OCI-LY1 (cell line): ENCODE data around the gene EIF1B.

ENCODE experiments used
- H2AFZ ChIP-seq: fragments of 200-600 bp; sonication (generic), shearing (Covaris generic); 2 replicates; pipeline ENCODE4 v1.6.0; 2014; ENCODE audit warnings: antibody characterized with exemption, mild to moderate bottlenecking, low read length
- H3F3A ChIP-seq: fragments of 200-600 bp; sonication (generic), shearing (Covaris generic); 2 replicates; pipeline ENCODE4 v1.6.0; 2014; ENCODE audit warnings: mild to moderate bottlenecking, antibody characterized with exemption, low read length, moderate library complexity; ENCODE audit not compliant: insufficient read depth
- H3K27ac ChIP-seq: fragments of 200-600 bp; sonication (generic); 2 replicates; pipeline ENCODE4 v1.5.1; 2014; ENCODE audit warnings: low read length, mixed run types, mild to moderate bottlenecking, low read depth; ENCODE audit not compliant: poor library complexity, severe bottlenecking
- H3K27me3 ChIP-seq: fragments of 200-600 bp; sonication (generic); 2 replicates; pipeline ENCODE4 v1.6.0; 2014; ENCODE audit warnings: antibody characterized with exemption, mild to moderate bottlenecking, low read length, moderate library complexity; ENCODE audit not compliant: insufficient read depth
- H3K36me3 ChIP-seq: fragments of 200-600 bp; sonication (generic); 2 replicates; pipeline ENCODE4 v1.6.1; 2014; ENCODE audit warnings: mild to moderate bottlenecking, antibody characterized with exemption, low read length, moderate library complexity, mixed read lengths; ENCODE audit not compliant: insufficient read depth
- H3K4me1 ChIP-seq: fragments of 200-600 bp; sonication (generic); 2 replicates; pipeline ENCODE4 v1.5.1; 2014; ENCODE audit warnings: mild to moderate bottlenecking, low read length, moderate library complexity; ENCODE audit not compliant: insufficient read depth, severe bottlenecking
- H3K4me2 ChIP-seq: fragments of 200-600 bp; sonication (generic), shearing (Covaris generic); 2 replicates; pipeline ENCODE4 v1.6.1; 2014; ENCODE audit warnings: low read length
- H3K4me3 ChIP-seq: fragments of 200-600 bp; sonication (generic); 2 replicates; pipeline ENCODE4 v1.5.1; 2014; ENCODE audit warnings: low read length, low read depth, mild to moderate bottlenecking, mixed read lengths; ENCODE audit not compliant: poor library complexity, severe bottlenecking
- H3K79me2 ChIP-seq: fragments of 200-600 bp; shearing (Covaris generic); 2 replicates; pipeline ENCODE4 v1.6.1; 2016; ENCODE audit warnings: mixed run types, low read length, mixed read lengths; ENCODE audit not compliant: insufficient read depth
- H3K9ac ChIP-seq: fragments of 200-600 bp; sonication (generic), shearing (Covaris generic); 2 replicates; pipeline ENCODE4 v1.6.1; 2014; ENCODE audit warnings: mild to moderate bottlenecking, low read length, mixed read lengths
- H3K9me2 ChIP-seq: fragments of 200-600 bp; sonication (generic), shearing (Covaris generic); 2 replicates; pipeline ENCODE4 v1.6.1; 2014; ENCODE audit warnings: low read depth, mild to moderate bottlenecking, low read length, mixed read lengths
- H3K9me3 ChIP-seq: fragments of 200-600 bp; shearing (Covaris generic); 2 replicates; pipeline ENCODE4 v1.6.1; 2014; ENCODE audit warnings: low read length, mixed read lengths
- H4K20me1 ChIP-seq: fragments of 200-600 bp; sonication (generic), shearing (Covaris generic); 2 replicates; pipeline ENCODE4 v1.6.0; 2016; ENCODE audit warnings: mild to moderate bottlenecking, low read length; ENCODE audit not compliant: insufficient read depth
- CTCF ChIP-seq: fragments of 200-600 bp; sonication (generic), shearing (Covaris generic); IDR thresholded peaks from 2 replicates; pipeline ENCODE4 v1.5.1; 2017; ENCODE audit warnings: mild to moderate bottlenecking, antibody characterized with exemption, low read length, moderate library complexity, mixed read lengths
- EZH2 ChIP-seq: fragments of 200-600 bp; sonication (generic), shearing (Covaris generic); IDR thresholded peaks from 2 replicates; pipeline ENCODE4 v1.8.0; 2017; ENCODE audit warnings: borderline replicate concordance, mixed run types, mild to moderate bottlenecking, antibody characterized with exemption, low read length, moderate library complexity, mixed read lengths

EIF1B gene

GRCh38 chr3:40324621-40325020 is 15.1 kb downstream of the EIF1B start:
- no peak for TF ChIP-seq CTCF
- TF ChIP-seq EZH2, result no peak
- H2AFZ ChIP-seq, result no peak overlapping the region
- no peaks in the 10 kb centered on the region for H3K79me2 ChIP-seq
- no peak overlapping the region for H3K4me2 ChIP-seq
- no peaks in the 10 kb centered on the region for H3K36me3 ChIP-seq
- H3K27ac ChIP-seq, result no peak overlapping the region
- H3K4me1 ChIP-seq, result peaks cover 9% of the 10 kb centered on the region
- no peaks in the 10 kb centered on the region for H3K27me3 ChIP-seq
- no peaks in the 10 kb centered on the region for H3F3A ChIP-seq
- no peak overlapping the region for H3K4me3 ChIP-seq
- no peaks in the 10 kb centered on the region for H3K9me2 ChIP-seq
- H3K9ac ChIP-seq, result no peak overlapping the region
- H4K20me1 ChIP-seq, result no peaks in the 10 kb centered on the region
- no peaks in the 10 kb centered on the region for H3K9me3 ChIP-seq

- no peak overlapping the region for H3K4me2 ChIP-seq
- no peak overlapping the region for H2AFZ ChIP-seq
- H3F3A ChIP-seq, result no peaks in the 10 kb centered on the region
- H3K79me2 ChIP-seq, result no peaks in the 10 kb centered on the region
- H4K20me1 ChIP-seq, result no peaks in the 10 kb centered on the region
- H3K4me1 ChIP-seq, result peaks cover 9% of the 10 kb centered on the region
- no peaks in the 10 kb centered on the region for H3K9me3 ChIP-seq
- H3K27ac ChIP-seq, result no peak overlapping the region
- no peaks in the 10 kb centered on the region for H3K9me2 ChIP-seq
- no peaks in the 10 kb centered on the region for H3K27me3 ChIP-seq
- no peaks in the 10 kb centered on the region for H3K36me3 ChIP-seq
- TF ChIP-seq CTCF (no peak), EZH2 (no peak)
- no peak overlapping the region for H3K4me3 ChIP-seq
- no peak overlapping the region for H3K9ac ChIP-seq
Observed at GRCh38 chr3:40325465-40325864, 16.0 kb downstream of the EIF1B start.

DNA sequence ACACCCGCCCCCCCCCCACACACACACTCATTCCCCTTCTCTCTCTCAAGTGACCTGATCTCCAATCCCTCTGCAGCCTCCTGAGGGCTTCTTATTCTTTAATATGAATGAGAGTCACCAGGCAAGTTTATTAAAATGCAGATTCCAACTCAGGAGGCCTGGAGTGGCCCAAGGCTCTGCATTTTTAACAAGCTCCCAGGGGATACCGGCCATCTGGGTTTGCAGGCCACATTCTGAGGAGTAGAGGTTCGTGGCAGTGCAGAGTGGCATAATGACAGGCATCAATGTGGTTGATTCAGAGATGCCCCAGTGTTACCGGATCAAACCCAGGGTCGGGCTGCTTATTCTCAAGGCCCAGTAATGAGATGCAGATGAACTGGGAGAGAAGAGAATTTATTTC is 18.9 kb downstream of the EIF1B start:
- Histone ChIP-seq H3K4me1 (peaks cover 9% of the 10 kb centered on the region), H3K9me3 (no peaks in the 10 kb centered on the region), H3K4me2 (no peak overlapping the region), H3F3A (no peaks in the 10 kb centered on the region), H3K27ac (no peak overlapping the region), H3K9me2 (no peaks in the 10 kb centered on the region), H3K36me3 (no peaks in the 10 kb centered on the region), H3K79me2 (no peaks in the 10 kb centered on the region), H3K4me3 (no peak overlapping the region), H3K27me3 (0 out of 2 replicates have a peak, but pooled peaks cover 4% of the 10 kb centered on the region), H4K20me1 (no peaks in the 10 kb centered on the region), H2AFZ (no peak overlapping the region), H3K9ac (no peak overlapping the region)
- no peak for TF ChIP-seq CTCF
- TF ChIP-seq EZH2, result no peak
